HG03064 (cell line): Measurements from ENCODE around the gene ADAM19.
A peak's percentile ranks its signal among the peaks of the same experiment; 100 is the strongest.
"Not testable (repeated sequence)": the region's sequence is repeated elsewhere in the genome, so short reads cannot be mapped to it uniquely, and the experiment has no call there.

Experiments
- ATAC-seq: cut with Tn5 transposase; IDR thresholded peaks from one replicate; pipeline ENCODE4 v1.9.1; 2021; ENCODE audit warnings: low read depth; ENCODE audit not compliant: unreplicated experiment

ADAM19 gene

DNA sequence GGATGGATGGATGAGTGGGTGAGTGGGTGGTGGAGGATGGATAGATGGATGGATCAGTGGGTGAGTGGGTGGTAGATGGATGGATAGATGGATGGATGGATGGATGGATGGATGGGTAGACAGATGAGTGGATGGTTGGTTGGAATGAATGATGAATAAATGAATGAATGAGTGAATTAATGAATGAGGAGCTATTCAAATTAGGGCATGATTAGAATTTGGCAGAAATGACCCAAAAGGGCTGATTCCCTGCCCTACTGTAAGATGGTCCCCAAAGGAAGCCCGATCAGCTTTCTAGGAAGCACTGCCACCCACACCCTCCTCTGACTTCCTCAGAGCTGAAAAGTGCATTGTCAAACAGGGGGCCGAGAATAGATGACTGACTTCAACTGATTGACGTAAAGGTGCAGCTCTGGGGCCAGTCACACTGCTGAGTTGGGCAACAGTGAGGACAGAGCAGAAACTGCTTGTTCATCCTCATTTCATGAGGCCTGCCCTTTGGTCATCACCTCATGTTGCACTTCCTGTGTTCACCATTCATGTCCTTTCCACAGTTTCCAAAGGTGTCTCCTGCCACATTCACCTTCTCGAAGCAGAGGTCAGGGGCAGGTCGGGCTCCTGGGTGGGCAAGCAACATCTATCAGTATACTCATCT lies 81.3 kb downstream of the ADAM19 start:
- ATAC-seq = no peak

DNA sequence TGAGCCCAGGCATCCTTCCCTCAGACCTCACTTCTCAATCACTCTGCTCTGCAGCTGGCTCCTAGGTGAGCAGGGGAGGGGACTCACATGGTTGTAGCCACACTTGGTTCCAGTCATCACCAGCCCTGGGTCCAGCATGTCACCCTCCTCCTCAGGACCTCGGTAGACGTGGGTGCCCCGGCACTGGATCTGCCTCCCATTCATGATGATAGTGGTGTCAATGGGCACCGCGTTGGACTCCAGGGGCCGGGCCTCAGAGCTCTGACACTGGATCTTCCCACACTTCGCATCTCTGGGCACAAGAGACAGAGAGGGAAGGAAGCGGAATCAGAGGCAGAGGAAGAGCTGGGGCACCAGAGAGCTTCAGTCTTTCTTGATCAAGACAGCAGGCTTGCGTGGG lies 82.7 kb downstream of the ADAM19 start:
- no peak for ATAC-seq

DNA sequence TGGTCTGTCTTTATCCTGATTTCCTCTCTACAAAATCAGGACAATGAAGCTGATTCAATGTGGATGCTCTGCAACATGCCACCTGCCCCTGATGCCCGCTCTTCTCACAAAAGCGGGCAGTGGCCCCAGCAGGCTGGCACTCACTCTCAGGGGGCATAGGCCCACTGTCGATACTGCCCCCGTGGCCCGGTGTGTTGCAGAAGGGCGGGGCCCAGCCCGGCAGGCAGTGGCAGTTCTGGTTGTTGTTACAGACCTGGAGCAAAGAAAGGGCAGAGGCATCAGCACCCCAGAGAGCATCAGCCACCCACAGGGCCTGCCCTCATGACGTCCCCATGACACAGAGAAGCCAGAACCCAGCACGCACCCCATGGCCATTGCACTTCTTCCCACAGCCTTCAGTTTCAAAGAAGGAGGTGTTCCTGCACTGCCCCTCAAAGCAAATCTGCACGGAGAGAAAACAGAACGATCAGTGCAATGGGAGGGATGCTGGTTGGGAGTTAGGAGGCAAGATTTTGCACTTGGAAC lies 84.0 kb downstream of the ADAM19 start:
- no peak for ATAC-seq

DNA sequence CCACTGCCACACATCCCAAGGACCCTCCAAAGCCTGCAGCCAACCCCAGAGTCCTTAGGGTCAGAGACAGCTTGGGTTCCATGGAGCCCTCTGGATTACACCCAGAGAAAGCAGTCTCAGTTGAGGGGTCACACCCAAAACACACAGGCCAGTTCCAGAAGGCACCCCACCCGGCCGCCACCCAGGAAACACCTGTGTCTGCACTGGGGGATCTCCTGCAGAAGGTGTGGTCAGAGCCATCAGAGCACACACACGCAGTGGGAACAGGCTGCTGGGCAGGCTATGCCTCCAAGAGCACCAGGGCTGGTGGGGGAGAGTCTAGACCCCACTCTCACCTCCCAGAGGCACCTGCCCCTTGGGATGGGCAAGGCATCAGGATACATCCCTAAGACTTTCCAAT lies 88.2 kb downstream of the ADAM19 start:
- ATAC-seq = no peak

DNA sequence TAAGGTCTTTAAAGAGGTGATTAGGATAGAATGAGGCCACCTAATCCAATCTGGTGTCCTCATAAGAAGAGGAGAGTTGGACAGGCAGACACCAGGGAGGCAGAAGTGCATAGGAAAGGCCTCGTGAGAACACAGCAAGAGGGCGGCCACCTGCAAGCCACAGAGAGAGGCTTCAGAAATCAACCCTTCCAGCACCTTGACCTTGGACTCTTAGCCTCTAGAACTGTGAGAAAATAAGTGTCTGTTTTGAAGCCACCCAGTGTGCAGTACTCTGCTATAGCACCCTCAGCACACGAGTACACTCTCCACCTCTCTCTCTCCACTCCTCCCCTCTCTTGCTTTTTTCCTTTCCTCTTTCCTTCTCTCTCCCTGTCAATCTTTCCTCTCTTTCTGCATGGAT lies 88.7 kb downstream of the ADAM19 start:
- ATAC-seq = peak; percentile 50

DNA sequence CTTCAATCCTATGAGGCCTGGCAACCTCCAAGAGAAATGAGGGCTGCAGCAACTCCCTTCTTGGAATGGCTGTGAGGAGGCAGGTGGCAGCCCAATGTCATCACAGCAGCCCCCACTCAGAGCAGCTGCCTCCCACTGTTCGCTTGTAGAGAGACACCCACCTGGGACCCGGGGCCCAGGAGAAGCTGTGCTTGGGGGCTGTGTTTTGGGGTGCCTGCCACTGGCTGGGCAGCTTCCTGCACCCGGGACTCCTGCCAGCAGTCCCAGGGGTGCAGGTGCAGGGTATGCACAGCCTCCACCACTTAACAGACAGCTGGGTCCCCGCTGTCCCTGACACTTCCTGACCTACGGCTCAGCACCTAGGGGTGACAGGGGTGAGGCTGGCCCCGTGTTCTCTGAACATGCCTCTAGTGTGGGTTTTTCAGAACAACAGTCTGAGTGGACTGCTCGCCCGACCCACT lies 89.3 kb downstream of the ADAM19 start:
- ATAC-seq = peak; percentile 55

DNA sequence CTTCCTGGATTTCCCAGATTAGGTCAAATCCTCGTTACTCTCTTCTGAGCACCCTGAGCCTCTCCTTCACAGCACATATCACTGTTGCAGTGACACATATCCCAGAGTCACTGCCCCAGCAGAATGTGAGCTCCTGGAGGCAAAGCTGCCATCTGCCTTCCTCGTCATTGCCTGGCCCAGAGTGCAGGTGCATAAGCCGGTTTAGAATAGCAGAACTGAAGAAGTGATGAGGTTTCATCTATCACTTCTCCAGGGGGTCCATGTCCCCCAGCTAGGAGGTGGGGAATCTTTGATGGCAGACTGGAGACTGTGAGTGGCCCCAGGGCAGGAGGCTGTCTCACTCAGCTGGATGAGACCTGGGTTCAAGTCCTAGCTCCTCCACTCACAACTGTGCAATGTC lies 89.8 kb downstream of the ADAM19 start:
- peak; percentile 39 for ATAC-seq

DNA sequence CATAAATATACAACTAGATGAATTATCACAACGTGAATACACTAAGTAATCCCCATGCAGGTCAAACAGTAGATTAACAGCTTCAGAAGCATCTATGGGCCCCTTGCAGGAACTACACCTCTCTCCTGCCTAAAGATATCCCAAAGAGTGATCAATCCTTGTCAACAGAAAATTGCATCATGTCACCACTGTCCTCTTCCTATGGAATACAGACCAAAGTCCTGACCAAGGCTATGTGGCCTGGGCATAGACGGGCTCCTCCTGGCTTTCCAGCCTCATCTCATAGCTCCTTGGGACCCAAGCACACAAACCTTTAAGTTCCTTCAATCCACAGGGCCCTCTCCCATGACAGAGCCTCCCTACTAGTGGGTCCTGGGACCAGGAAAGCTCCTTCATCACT lies 90.2 kb downstream of the ADAM19 start:
- no peak for ATAC-seq

DNA sequence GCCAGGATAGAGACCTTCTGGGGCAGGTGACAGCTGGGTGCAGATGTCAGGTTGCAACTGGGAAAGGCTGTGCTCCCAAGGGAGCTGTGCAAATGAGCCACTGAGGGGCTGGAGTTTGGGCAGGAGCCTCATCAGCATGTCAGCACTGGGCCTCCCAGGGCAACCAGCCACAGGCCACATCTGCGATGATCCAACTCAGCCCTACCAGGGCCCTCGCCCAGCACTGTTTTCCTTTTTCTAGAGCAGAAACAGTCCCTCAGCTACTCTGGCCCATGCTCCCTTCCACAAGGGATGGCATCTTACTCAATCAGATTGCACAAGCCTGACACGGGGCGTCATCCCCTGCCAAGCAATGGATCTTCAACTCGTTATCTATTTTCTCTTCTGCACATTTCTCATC lies 90.8 kb downstream of the ADAM19 start:
- ATAC-seq = no peak

DNA sequence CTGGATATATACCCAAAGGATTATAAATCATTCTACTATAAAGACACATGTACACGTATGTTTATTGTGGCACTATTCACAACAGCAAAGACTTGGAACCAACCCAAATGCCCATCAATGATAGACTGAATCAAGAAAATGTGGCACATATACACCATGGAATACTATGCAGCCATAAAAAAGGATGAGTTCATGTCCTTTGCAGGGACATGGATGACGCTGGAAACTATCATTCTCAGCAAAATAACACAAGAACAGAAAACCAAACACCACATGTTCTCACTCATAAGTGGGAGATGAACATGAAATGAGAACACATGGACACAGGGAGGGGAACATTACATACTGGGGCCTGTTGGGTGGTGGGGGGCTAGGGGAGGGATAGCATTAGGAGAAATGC lies 92.9 kb downstream of the ADAM19 start:
- not testable (repeated sequence) for ATAC-seq

DNA sequence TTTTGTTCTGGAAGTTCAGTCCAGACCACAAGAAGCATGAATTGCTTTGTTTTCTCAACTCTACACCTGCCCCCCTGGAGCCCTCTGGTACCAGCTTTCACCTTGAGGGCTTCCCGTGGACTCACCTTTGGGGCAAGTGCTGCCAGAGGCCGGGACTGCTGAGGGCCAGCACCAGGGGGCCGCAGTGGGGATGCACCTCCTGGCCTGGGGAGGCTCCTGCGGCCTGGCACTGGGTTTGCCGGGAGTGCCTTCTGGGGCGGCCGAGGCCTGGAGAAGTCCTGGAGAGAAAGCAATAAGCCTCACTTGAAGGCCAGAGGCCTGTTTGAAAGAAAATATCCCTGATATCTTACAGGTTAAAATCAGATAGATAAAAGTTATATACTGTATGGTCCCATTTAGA lies 93.9 kb downstream of the ADAM19 start:
- no peak for ATAC-seq

DNA sequence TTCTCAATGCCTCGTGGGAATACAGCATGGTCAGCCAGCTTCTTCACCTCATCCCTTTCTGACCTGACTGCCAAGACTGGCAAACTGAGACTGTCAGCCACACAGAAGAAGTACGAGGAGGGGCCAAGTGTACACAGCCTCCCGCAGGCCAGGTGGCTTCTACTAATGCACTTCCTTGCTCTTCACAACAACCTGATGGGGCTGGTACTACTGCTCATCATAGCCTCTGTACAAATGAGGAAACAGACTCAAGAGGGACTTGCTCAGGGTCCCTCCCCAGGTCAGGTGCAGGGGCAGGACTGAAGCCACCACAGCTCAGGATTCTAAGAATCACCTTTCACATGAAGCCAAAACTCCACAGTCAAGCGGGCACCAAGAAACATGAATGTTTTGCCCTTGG lies 94.3 kb downstream of the ADAM19 start:
- no peak for ATAC-seq

DNA sequence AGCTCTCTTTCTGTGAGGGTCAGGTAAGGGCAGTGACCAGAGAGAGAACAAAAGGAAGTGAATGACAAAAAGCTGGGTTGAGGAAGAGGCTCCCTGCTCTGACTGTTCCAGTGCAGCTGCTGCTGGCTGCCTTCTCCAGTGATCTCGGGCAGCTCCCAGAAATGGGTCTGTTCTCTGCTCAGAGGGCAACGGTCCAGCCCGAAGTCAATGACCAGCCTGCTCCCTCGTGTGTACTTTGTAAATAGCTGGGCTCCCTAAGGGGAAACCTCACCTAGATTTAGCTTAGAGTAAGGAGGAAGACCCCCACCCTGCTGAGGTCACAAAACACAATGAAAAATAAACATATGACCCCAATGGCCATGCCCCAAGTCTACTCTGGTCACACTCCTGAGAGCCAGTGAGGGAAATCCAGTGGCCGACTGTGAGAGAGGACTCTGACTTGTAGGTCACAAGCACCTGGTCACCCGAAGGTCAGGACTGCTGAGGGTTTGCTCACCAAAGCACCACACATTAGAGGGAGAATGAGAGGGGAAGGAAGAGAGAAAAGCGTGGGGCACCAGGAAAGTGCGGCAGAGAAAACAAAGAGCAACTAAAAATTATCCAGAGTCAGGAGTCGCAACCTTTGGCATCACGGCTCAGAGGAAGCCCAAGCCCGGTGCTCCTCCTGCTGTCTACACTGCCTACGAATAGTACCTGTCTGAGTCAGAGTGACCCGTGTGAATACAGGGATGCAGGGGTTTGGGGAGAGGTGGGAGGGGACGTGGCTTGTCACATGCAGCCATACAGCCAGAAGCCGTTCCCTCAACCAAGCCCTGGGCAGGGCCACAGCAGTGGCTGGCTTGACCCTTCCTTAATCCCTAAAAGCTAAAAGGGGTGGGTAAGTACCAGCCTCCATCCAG lies 95.7 kb downstream of the ADAM19 start:
- no peak for ATAC-seq

DNA sequence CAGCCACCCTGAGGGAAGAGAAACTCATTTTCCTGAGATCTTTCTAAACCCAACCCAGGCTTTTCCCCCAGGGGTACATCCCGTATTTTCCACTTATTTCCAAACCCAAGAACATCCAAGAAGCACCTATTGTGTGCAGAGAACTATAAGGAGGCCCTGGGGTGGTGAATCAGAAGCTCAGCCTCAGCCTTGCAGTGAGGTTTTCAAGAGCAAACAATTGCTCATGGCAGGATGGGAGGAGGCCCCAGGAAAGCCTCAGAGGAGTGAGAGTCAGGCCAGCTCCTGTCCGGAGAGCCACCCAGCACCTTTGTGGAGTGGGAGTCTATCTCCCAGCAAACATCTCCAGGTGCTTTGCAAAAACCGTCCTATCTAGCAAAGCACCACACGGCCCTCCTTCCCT lies 96.4 kb downstream of the ADAM19 start:
- ATAC-seq = no peak

DNA sequence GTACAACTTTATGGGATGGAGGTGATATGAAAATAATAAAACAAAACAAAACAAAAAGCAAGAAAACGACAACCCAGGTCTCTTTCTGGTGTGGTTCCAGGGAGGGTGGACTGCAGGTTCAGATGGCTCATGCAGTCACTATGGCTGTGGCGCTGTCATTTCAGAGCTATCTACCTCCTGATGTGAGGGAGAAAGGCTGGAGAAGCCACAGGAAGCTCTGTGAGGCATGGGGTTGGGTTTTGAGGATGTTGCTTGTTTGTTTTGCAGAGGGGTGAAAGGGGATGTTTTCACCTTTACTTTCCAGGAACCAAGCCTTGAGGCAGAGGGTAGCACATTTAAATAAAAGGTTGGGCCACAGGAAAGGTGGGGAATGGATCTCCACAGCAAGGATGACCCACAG lies 96.8 kb downstream of the ADAM19 start:
- ATAC-seq = no peak

DNA sequence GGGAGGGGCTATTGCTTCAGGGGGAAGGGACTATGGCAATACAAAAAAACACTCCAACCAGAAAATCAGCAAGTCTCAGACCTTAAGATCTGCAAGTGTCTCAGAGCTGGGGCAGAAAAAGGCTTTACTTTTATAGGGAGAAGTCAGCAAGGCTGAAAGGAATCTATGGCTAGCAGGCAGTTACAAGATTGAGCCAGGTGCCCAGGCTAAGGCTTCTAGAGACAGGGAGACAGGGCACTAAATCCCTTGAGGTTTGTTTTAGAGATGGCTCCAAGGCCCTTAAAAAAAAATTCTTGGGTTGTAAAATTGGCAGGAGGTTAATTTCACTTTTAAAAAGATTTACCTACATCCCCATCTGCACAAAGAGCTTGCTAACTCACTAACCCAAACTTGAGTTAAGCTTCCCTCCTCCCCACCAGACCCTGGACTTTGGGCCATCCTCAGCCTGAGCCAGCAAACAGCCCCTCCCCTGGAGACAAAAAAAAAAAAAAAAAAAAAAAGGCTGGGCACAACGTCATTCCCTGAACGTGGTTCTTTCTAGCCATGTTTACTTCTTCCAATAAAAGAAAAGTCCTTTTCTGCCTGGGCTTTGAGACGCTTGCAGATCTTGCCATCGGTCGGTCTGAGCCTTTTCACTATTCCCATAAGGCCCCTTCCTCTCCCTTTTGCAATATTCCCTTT lies 97.6 kb downstream of the ADAM19 start:
- ATAC-seq = no peak

DNA sequence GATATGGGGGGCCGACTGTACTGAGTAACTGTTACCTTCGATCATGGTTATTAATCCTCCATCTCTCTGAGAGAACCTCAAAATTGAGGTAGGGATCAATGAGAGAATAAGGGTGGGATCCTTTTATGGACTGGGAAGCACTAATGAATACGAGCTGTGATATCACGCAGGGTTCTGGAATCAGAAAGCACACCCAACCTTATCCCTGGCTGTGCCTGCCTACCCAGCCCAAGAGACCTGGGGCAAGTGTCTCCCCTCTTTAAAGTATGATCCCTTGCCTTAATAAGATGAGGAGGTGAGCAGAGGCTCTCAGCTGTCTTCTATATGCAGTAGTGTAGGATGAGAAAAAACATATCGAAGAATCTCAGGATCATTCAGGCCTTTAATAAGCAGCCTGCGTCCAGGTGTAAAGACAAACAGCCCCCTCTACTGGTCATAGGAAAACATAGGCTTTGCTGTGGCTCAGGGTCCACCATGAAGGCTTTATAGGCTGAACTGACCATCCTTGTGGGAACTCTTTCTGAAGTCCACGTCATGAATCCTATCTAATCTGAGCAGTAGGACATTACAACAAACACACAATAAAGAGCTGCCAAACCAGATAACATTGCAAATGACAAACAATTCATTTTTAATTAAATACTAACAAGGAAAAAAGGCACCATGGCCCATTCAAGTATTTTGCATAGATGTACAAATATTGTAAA lies 98.7 kb downstream of the ADAM19 start:
- no peak for ATAC-seq

DNA sequence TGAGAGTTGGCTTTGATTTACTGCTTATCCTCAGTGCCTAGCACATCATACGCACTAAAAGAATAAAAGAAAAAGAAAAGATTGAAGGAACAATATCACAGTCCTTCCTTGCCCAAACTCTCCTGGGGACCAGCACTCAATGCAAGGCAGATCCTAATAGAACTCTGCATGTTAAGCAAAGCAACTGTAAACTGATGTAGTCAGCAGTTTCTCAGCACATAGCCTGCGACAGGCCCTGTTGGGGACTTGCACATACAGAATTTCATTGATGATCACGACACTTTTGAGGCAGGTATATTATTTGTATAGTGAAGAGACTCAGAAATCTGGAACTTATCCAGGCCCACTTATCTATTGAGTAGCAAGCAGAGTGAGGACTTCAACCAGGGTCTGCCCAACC lies 100.1 kb downstream of the ADAM19 start:
- ATAC-seq = no peak

DNA sequence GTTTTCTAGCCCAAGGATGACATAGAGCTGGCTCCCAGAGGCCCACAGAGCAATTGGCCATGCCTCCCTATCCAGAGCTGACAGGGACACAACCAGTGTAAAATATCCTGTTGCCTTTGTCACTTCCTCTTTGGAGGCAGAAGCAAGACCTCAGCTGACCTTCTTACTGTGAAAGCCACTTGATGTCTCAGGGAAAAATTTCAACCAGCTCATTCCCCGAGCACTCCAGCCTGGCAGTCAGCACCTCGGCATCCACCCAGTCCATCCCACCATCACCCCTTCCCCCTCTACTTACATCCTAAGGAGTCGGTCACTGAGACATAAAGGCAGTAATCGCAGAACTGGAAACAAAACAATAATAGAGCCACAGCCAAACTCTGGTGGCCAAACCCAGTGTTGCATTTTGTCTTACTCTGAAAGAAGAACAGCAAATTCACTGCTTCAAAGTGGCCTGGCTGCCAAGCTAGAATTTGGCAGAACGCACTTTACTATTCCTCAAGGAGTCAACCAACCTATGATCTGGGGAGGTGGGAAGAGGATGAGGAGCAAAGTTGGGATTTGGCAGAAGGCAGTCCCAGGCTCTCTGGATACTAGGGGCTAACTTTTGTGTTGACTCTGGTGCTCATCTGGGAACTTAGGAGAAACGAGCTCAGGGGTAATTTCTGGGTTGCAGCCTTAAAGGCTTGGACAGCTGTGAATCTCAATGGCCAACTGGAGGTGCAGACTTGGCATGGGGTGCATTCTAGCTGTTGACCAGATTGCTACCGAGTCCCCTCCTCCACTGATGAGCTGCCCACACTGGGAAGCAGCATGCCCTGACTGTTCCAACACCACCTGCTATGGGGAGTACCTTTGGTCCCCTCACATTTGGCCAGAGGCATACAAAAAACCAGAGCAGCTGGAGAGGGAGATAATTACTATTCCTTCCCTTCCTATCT lies 101.9 kb downstream of the ADAM19 start:
- ATAC-seq = no peak

DNA sequence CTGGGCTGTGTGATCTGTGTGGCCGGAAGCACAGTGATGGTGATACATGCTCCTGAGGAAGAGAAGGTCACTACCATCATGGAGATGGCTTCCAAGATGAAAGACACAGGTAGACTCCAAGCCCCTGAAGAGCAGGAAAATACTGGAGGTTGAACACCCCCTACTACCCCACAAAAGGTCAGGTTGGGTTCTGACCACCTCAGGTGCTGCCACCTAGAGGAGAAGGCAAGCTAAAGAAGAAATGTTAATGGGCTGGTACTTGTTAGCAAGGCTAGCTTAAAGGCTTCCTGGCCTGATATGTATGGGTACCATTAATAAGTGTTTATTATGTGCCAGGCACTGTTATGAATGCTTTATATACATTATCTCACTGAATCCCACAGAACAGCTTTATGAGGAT lies 103.9 kb downstream of the ADAM19 start:
- no peak for ATAC-seq
